GM18502 (cell line): ENCODE data around the gene SLC26A6.

ENCODE experiments used
- ATAC-seq: cut with Tn5 transposase; IDR thresholded peaks from one replicate; pipeline ENCODE4 v1.9.1; 2021; ENCODE audit warnings: mild to moderate bottlenecking; ENCODE audit not compliant: unreplicated experiment, poor library complexity

SLC26A6 gene

GRCh38 chr3:48633743-48634142 lies 1.5 kb downstream of the SLC26A6 start:
- ATAC-seq, result no peak

GRCh38 chr3:48633256-48633655 lies 2.0 kb downstream of the SLC26A6 start:
- ATAC-seq, result no peak

- ATAC-seq, result no peak
Measured at GRCh38 chr3:48631516-48632448, 3.5 kb downstream of the SLC26A6 start.

- ATAC-seq, result no peak
Measured at GRCh38 chr3:48630833-48631232, 4.4 kb downstream of the SLC26A6 start.

- ATAC-seq, result no peak
Measured at GRCh38 chr3:48630407-48630806, 4.9 kb downstream of the SLC26A6 start.

- ATAC-seq, result no peak
Measured at GRCh38 chr3:48629894-48630293, 5.4 kb downstream of the SLC26A6 start.

GRCh38 chr3:48628277-48629017 lies 6.8 kb downstream of the SLC26A6 start:
- ATAC-seq, result no peak

- no peak for ATAC-seq
Measured at GRCh38 chr3:48625600-48625999, 9.7 kb downstream of the SLC26A6 start.

GRCh38 chr3:48624767-48625166 lies 10.5 kb downstream of the SLC26A6 start:
- no peak for ATAC-seq

- no peak for ATAC-seq
Measured at GRCh38 chr3:48623851-48624547, 11.3 kb downstream of the SLC26A6 start.

GRCh38 chr3:48621461-48621869 lies 13.8 kb downstream of the SLC26A6 start, which contains the start of gene TMEM89:
Gene TMEM89, minus strand, starts transcription at chr3:48621769. Its CDS starts 13 bp downstream, at chr3:48621756.
- ATAC-seq, result no peak

GRCh38 chr3:48619541-48620524 lies 15.4 kb downstream of the SLC26A6 start:
- no peak for ATAC-seq

GRCh38 chr3:48617559-48617958 lies 17.7 kb downstream of the SLC26A6 start:
- ATAC-seq, result no peak

GRCh38 chr3:48614044-48614443 lies 21.2 kb downstream of the SLC26A6 start:
- no peak for ATAC-seq

- no peak for ATAC-seq
Measured at GRCh38 chr3:48612309-48612708, 23.0 kb downstream of the SLC26A6 start.

GRCh38 chr3:48609088-48610005 lies 25.9 kb downstream of the SLC26A6 start, which contains the start of gene UQCRC1:
Gene UQCRC1, minus strand, starts transcription at chr3:48609646. Its CDS starts 26 bp downstream, at chr3:48609620.
- ATAC-seq, result peak; percentile 94

- ATAC-seq, result no peak
Measured at GRCh38 chr3:48607519-48607918, 27.7 kb downstream of the SLC26A6 start.

- no peak for ATAC-seq
Measured at GRCh38 chr3:48601622-48601994, 33.7 kb downstream of the SLC26A6 start.
